ENCODE results near the gene KCND3. TPM values are rescaled to one million over a fixed set of nuclear protein-coding genes. Genes with fewer than 3 reads are reported as not detected.

The KCND3 gene
- total RNA-seq, 1 experiment from 2014 or later: 0.10 TPM

DNA sequence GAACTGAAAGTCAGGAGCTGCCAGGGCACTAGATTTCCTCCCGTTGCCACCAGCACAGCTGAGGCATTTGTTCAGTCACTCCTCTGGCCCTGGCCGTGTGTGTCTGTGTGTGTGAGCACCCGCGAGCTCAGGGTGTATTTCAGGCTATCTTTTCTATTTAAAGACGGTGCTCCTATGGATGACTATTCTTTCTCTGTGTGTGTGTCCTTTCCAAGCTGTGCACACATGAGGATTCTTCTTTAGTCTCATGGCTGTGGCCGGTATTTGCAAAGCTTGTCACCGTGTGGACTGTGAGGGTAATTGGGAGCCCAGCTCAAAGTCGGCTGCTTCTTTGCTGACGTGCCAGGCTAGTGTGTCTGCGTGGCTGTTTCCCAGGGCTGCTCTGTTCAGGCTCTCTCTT is 3.0 kb upstream of the KCND3 start:
- peaks cover 24% of the 10 kb centered on the region for H3K27me3 ChIP-seq
- no peak for DNase-seq
- no peaks in the 10 kb centered on the region for H3K36me3 ChIP-seq
- no peak overlapping the region for H3K4me3 ChIP-seq
- no peaks in the 10 kb centered on the region for H3K9me3 ChIP-seq

GRCh38 chr1:111990878-111991718 is 1.6 kb upstream of the KCND3 start:
- peak overlapping the region; percentile 9; the same call in 1 of the 2 replicates for H3K4me3 ChIP-seq
- peaks cover 24% of the 10 kb centered on the region for H3K27me3 ChIP-seq
- DNase-seq: peak; percentile 78
- no peaks in the 10 kb centered on the region for H3K36me3 ChIP-seq
- H3K9me3 ChIP-seq: no peaks in the 10 kb centered on the region

DNA sequence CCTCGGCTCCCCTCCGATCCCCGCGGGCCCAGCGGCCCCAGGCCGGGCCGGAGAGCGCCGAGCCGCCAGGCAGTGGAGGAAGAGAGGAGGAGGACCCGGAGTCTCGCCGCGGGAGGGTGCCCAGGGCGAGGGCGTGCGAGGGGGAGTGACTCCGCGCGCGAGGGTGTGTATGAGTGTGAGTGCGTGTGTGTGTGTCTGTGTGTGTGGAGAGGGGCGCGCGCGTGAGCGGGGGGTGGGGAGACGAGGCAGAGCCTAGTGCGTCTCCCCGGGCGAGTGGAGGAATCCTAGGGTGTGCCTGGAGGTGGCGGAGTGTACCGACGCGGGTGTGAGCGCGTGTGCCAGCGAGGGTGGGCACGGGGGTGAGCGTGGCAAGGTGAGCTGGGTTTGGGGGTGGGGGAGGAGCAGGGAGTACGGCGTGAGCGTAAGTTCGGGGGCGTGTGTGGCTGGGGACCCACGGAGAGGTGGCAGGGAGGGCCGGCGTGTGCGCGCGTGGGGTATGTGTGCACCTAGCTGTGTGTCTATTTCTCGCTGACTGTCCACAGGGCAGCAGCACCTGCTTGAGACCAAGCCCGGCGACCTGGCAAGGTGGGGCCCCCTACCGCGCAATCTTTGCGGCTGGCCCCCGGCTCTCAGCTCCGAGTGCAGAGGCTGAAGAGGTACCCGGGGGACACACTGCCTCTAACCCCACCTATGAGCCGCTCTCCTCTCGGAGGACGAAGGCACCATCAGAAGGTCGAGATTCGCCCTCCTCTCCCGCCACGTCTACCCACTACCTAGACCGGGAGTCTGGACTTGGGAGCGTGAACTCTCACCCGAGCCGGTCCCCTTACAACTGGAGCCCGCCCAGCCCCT is 784 bp upstream of the KCND3 start:
- no peaks in the 10 kb centered on the region for H3K9me3 ChIP-seq
- peak overlapping the region; percentile 43 for H3K4me3 ChIP-seq
- peak; percentile 20 for DNase-seq
- H3K27me3 ChIP-seq: peaks cover 24% of the 10 kb centered on the region
- H3K36me3 ChIP-seq: no peaks in the 10 kb centered on the region

- no peak for DNase-seq
- Histone ChIP-seq H3K4me3 (no peak overlapping the region), H3K27me3 (peaks cover 25% of the 10 kb centered on the region), H3K36me3 (no peaks in the 10 kb centered on the region), H3K9me3 (no peaks in the 10 kb centered on the region)
Observed at GRCh38 chr1:111988743-111989453, 570 bp downstream of the KCND3 start.

- no peaks in the 10 kb centered on the region for H3K9me3 ChIP-seq
- H3K27me3 ChIP-seq: peaks cover 27% of the 10 kb centered on the region
- H3K4me3 ChIP-seq: no peak overlapping the region
- no peak for DNase-seq
- no peaks in the 10 kb centered on the region for H3K36me3 ChIP-seq
Observed at GRCh38 chr1:111988377-111988742, 1.1 kb downstream of the KCND3 start.

DNA sequence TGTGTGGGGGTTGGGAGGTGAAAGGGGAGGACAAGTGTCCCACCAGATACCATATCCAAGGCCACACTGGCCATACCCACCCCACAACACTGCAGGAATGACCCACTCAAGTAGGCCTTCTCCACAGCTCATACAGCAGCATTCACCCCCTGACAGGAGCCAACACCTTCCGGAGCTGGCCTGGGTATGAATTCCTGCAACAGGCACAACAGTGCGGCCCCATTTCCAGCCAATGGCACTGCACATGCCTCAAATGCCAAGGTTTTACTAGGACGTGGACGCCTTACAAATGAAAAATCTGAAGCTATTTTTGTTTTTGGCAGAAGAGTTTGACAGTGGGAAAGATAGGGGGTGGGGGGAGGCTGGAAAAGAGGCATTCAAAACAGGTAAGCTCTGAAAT is 2.0 kb downstream of the KCND3 start:
- Histone ChIP-seq H3K9me3 (no peaks in the 10 kb centered on the region), H3K4me3 (no peak overlapping the region), H3K36me3 (no peaks in the 10 kb centered on the region), H3K27me3 (peaks cover 27% of the 10 kb centered on the region)
- DNase-seq: no peak

DNA sequence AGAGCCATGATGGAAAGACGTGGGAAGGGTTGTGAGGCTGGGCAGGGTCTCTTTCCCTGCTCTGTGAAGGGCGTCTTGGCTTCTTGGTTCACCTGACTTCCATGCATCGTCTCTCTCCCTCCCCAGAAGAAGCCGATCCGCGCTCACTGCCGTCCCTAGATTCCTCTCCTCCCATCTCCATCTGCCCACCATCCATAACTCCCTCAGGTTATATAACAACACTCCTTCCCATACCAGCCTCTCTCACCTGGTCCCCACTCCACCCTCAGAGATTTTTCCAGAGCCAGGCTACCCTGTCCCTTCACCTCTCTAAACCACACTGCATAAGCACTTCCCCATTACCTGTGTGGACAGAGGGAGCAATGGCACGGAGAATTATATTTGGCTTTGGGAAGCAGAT is 6.0 kb downstream of the KCND3 start:
- Histone ChIP-seq H3K27me3 (peaks cover 13% of the 10 kb centered on the region), H3K4me3 (no peak overlapping the region), H3K36me3 (no peaks in the 10 kb centered on the region), H3K9me3 (no peaks in the 10 kb centered on the region)
- DNase-seq: no peak

- Histone ChIP-seq H3K4me3 (no peak overlapping the region), H3K36me3 (no peaks in the 10 kb centered on the region), H3K9me3 (no peaks in the 10 kb centered on the region), H3K27me3 (peaks cover 11% of the 10 kb centered on the region)
- no peak for DNase-seq
Observed at GRCh38 chr1:111982428-111982827, 7.0 kb downstream of the KCND3 start.

DNA sequence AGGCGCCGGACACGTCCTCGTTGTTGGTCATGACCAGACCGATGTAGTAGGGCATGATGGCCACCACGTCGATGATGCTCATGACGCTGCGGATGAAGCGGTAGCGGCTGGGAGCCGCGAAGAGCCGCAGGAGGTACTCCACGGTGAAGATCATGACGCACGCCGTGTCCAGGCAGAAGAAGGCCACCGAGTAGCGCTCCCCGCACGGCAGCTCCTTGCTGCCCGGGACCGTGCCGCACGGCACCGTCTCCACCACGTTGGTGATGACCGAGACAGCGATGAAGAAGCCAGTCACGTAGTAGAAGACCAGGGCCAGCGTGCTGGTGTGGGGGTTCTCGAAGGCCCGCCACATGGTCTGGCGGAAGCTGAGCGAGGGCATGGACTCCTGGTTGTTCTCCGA is 7.6 kb downstream of the KCND3 start:
- Histone ChIP-seq H3K36me3 (no peaks in the 10 kb centered on the region), H3K27me3 (peaks cover 11% of the 10 kb centered on the region), H3K4me3 (no peak overlapping the region), H3K9me3 (no peaks in the 10 kb centered on the region)
- no peak for DNase-seq

- Histone ChIP-seq H3K9me3 (no peaks in the 10 kb centered on the region), H3K36me3 (no peaks in the 10 kb centered on the region), H3K4me3 (no peak overlapping the region), H3K27me3 (peaks cover 11% of the 10 kb centered on the region)
- no peak for DNase-seq
Observed at GRCh38 chr1:111981090-111981489, 8.4 kb downstream of the KCND3 start.

GRCh38 chr1:111980686-111981085 is 8.8 kb downstream of the KCND3 start:
- peaks cover 11% of the 10 kb centered on the region for H3K27me3 ChIP-seq
- no peak for DNase-seq
- H3K9me3 ChIP-seq: no peaks in the 10 kb centered on the region
- H3K4me3 ChIP-seq: no peak overlapping the region
- no peaks in the 10 kb centered on the region for H3K36me3 ChIP-seq

GRCh38 chr1:111978695-111979094 is 10.8 kb downstream of the KCND3 start:
- Histone ChIP-seq H3K27me3 (peaks cover 13% of the 10 kb centered on the region), H3K36me3 (no peaks in the 10 kb centered on the region), H3K9me3 (no peaks in the 10 kb centered on the region), H3K4me3 (no peak overlapping the region)
- DNase-seq: no peak

GRCh38 chr1:111977378-111977777 is 12.1 kb downstream of the KCND3 start:
- Histone ChIP-seq H3K4me3 (no peak overlapping the region), H3K9me3 (no peaks in the 10 kb centered on the region), H3K27me3 (peaks cover 25% of the 10 kb centered on the region), H3K36me3 (no peaks in the 10 kb centered on the region)
- DNase-seq: no peak

- Histone ChIP-seq H3K27me3 (peaks cover 26% of the 10 kb centered on the region), H3K36me3 (no peaks in the 10 kb centered on the region), H3K4me3 (no peak overlapping the region), H3K9me3 (no peaks in the 10 kb centered on the region)
- no peak for DNase-seq
Observed at GRCh38 chr1:111976842-111977241, 12.6 kb downstream of the KCND3 start.

DNA sequence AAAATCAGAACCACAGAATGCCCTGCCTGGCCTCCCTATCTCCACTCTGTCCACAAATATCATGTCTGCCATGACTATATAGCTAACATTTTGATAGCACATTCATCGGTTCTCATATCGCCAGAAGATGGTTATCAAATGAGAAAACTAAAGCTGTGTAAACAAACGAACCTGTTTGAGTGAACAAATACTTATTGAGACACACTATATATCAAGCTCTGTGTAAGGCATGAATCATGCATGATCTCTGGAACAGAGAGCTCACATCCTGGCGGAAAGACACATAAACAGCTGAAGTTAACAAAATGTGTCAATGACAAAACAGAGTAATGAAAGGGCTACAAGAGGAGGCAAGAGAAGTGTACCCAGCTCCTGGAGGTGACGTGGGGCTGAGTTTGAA is 13.1 kb downstream of the KCND3 start:
- no peak overlapping the region for H3K4me3 ChIP-seq
- peaks cover 26% of the 10 kb centered on the region for H3K27me3 ChIP-seq
- no peaks in the 10 kb centered on the region for H3K36me3 ChIP-seq
- no peaks in the 10 kb centered on the region for H3K9me3 ChIP-seq
- DNase-seq: no peak

- Histone ChIP-seq H3K9me3 (no peaks in the 10 kb centered on the region), H3K27me3 (peaks cover 17% of the 10 kb centered on the region), H3K4me3 (no peak overlapping the region), H3K36me3 (no peaks in the 10 kb centered on the region)
- DNase-seq: no peak
Observed at GRCh38 chr1:111973150-111973790, 16.2 kb downstream of the KCND3 start.

GRCh38 chr1:111971396-111971795 is 18.1 kb downstream of the KCND3 start:
- Histone ChIP-seq H3K9me3 (no peaks in the 10 kb centered on the region), H3K4me3 (no peak overlapping the region), H3K36me3 (no peaks in the 10 kb centered on the region), H3K27me3 (peaks cover 17% of the 10 kb centered on the region)
- DNase-seq: no peak
